ENCODE results near the gene HELT. TPM values are rescaled to one million over a fixed set of nuclear protein-coding genes. Genes with fewer than 3 reads are reported as not detected.
A peak's percentile ranks its signal among the peaks of the same experiment; 100 is the strongest.

The HELT gene
- total and polyA plus RNA-seq, 10 of the 15 experiments (the other 5 are each of a cell fraction or from before 2014, with no cell fraction given), result not detected

GRCh38 chr4:185016946-185017758 is 1.1 kb upstream of the HELT start:
- POLR2A ChIA-PET, result no interaction called here
- 4% methylated on average over 28 of the region's 34 CpGs for WGBS (ENCODE audit: insufficient coverage, insufficient replicate concordance, low lambda C conversion rate, missing lambda C conversion rate)
- no peaks in the 10 kb centered on the region for H3K36me3 ChIP-seq (ENCODE audit: control insufficient read depth in 2 of 2, insufficient read depth in 2 of 2, low read length in 1 of 2)
- SMC1A ChIA-PET (ENCODE audit: uncharacterized antibody, unreplicated experiment), result no interaction called here
- no peak overlapping the region for H3K27ac ChIP-seq (ENCODE audit: control insufficient read depth, insufficient read depth)
- H3K9me3 ChIP-seq (replicated peaks; ENCODE audit: control insufficient read depth, insufficient read depth, low read length), result no peaks in the 10 kb centered on the region
- peaks cover 14 to 26% of the 10 kb centered on the region in 2 experiments for H3K27me3 ChIP-seq (replicated peaks in 1 of 2; ENCODE audit: control insufficient read depth in 2 of 2, insufficient read depth in 2 of 2, low read length in 1 of 2)
- no TSS peak for BruUV-seq (replicated peaks)
- CTCF ChIA-PET, result interaction anchor here (1.7 kb wide), 1 partner anchor 78 kb away, joined by 3 read pairs; no protein-coding TSS in a partner anchor
- in situ Hi-C loops (cut with MboI) (no loop called here), intact Hi-C loops (cut with micrococcal nuclease; ENCODE audit: unreplicated experiment) (no loop called here)
- no peaks in the 10 kb centered on the region for H3K79me2 ChIP-seq (ENCODE audit: control insufficient read depth, insufficient read depth, low read length)
- no peak overlapping the region for H2AFZ ChIP-seq (ENCODE audit: control insufficient read depth, low read depth, low read length)
- RAD21 ChIA-PET (ENCODE audit: unreplicated experiment), result no interaction called here
- no peaks in the 10 kb centered on the region for H3K4me1 ChIP-seq (ENCODE audit: control insufficient read depth, insufficient read depth, low read length)
- DNase-seq (ENCODE audit: low read depth, low spot score) (no peak), FAIRE-seq (no peak), ATAC-seq (no peak)
- TF ChIP-seq HDAC6 (IDR thresholded peaks at IDR 0.05; ENCODE audit: unreplicated experiment), result peak; percentile 93
- TF ChIP-seq MXI1 (IDR thresholded peaks at IDR 0.05; ENCODE audit: low read depth, low read length), result no peak
- TF ChIP-seq EED (IDR thresholded peaks at IDR 0.05; ENCODE audit: low read depth), result no peak
- TF ChIP-seq TCF7 (IDR thresholded peaks at IDR 0.05; ENCODE audit: borderline replicate concordance), result no peak
- no peak for TF ChIP-seq SMC3 (IDR thresholded peaks at IDR 0.05; ENCODE audit: borderline replicate concordance, low read length)
- H3K9ac ChIP-seq (ENCODE audit: control insufficient read depth, insufficient read depth, low read length), result no peak overlapping the region
- H4K20me1 ChIP-seq (ENCODE audit: control insufficient read depth, insufficient read depth), result no peaks in the 10 kb centered on the region; the same call in 1 of the 2 replicates
- H3K4me2 ChIP-seq (ENCODE audit: control insufficient read depth, insufficient read depth), result no peak overlapping the region
- no peak overlapping the region for H3K4me3 ChIP-seq

- WGBS (ENCODE audit: insufficient coverage, insufficient replicate concordance, low lambda C conversion rate, missing lambda C conversion rate), result 15% methylated on average over 41 of the region's 41 CpGs
- H3K4me1 ChIP-seq (ENCODE audit: control insufficient read depth, insufficient read depth, low read length), result no peaks in the 10 kb centered on the region
- ChIA-PET CTCF (interaction anchor here (1.1 kb wide), 1 partner anchor 273 kb away, joined by 3 read pairs; no protein-coding TSS in a partner anchor), POLR2A (no interaction called here), SMC1A (ENCODE audit: uncharacterized antibody, unreplicated experiment) (no interaction called here), RAD21 (ENCODE audit: unreplicated experiment) (no interaction called here)
- no peaks in the 10 kb centered on the region for H3K79me2 ChIP-seq (ENCODE audit: control insufficient read depth, insufficient read depth, low read length)
- H3K36me3 ChIP-seq (ENCODE audit: control insufficient read depth in 2 of 2, insufficient read depth in 2 of 2, low read length in 1 of 2), result no peaks in the 10 kb centered on the region
- DNase-seq (ENCODE audit: low read depth, low spot score), result no peak
- no peak overlapping the region for H3K9ac ChIP-seq (ENCODE audit: control insufficient read depth, insufficient read depth, low read length)
- H3K4me3 ChIP-seq, result no peak overlapping the region
- no peak for FAIRE-seq
- no peak overlapping the region for H2AFZ ChIP-seq (ENCODE audit: control insufficient read depth, low read depth, low read length)
- no peak overlapping the region for H3K27ac ChIP-seq (ENCODE audit: control insufficient read depth, insufficient read depth)
- no peaks in the 10 kb centered on the region for H3K9me3 ChIP-seq (replicated peaks; ENCODE audit: control insufficient read depth, insufficient read depth, low read length)
- no peak overlapping the region for H3K4me2 ChIP-seq (ENCODE audit: control insufficient read depth, insufficient read depth)
- intact Hi-C loops (cut with micrococcal nuclease; ENCODE audit: unreplicated experiment), result no loop called here
- no peak for ATAC-seq
- in situ Hi-C loops (cut with MboI), result no loop called here
- TF ChIP-seq ZNF207 (IDR thresholded peaks at IDR 0.05; ENCODE audit: borderline replicate concordance) (no peak), FOXM1 (IDR thresholded peaks at IDR 0.05; ENCODE audit: low read depth, low read length) (no peak), HDAC6 (IDR thresholded peaks at IDR 0.05; ENCODE audit: unreplicated experiment) (peak; percentile 37), POLR2AphosphoS2 (IDR thresholded peaks at IDR 0.05; ENCODE audit: low read depth, low read length) (no peak)
- BruUV-seq (replicated peaks), result no TSS peak
- peaks cover 11 to 24% of the 10 kb centered on the region in 2 experiments for H3K27me3 ChIP-seq (replicated peaks in 1 of 2; ENCODE audit: control insufficient read depth in 2 of 2, insufficient read depth in 2 of 2, low read length in 1 of 2)
- H4K20me1 ChIP-seq (ENCODE audit: control insufficient read depth, insufficient read depth), result no peaks in the 10 kb centered on the region
Measured at GRCh38 chr4:185018834-185019455, 655 bp downstream of the HELT start.

Measured in GM12878 (cell line).